PC-9 (cell line): ENCODE results near the gene LMCD1. TPM values are rescaled to one million over a fixed set of nuclear protein-coding genes. Genes with fewer than 3 reads are reported as not detected.

Experiments
- BruUV-seq: library from RNA; stranded (reverse); fragments of 400-500 nt; replicated peaks from 2 replicates; lab custom pipeline; 2021; lab: Mats Ljungman, UMichigan
- CTCF ChIA-PET: fragments of 300-600 bp; sonication (Branson Sonifier 250); formaldehyde crosslinking; loops from one replicate; lab custom pipeline; 2022; ENCODE audit warnings: antibody characterized with exemption; lab: Charles Lee
- POLR2A ChIA-PET: fragments of 300-600 bp; sonication (Branson Sonifier 250); formaldehyde crosslinking; loops from one replicate; lab custom pipeline; 2022; ENCODE audit warnings: antibody characterized with exemption; ENCODE audit not compliant: unreplicated experiment; lab: Charles Lee
- DNase-seq, 2 experiments: peaks; one replicate each; pipeline versions ENCODE4 v3.0.0 to v3.0.0-alpha.2; 2015 to 2022; ENCODE audit warnings: mixed read lengths in 1 of 2
- H2AFZ ChIP-seq: fragments of 200-600 bp; sonication (generic); 2 replicates; pipeline ENCODE4 v1.8.1; 2017; ENCODE audit warnings: antibody characterized with exemption
- H3F3A ChIP-seq: fragments of 200-600 bp; sonication (generic); 2 replicates; pipeline ENCODE4 v1.8.1; 2017; ENCODE audit warnings: antibody characterized with exemption, mild to moderate bottlenecking, low read depth; ENCODE audit not compliant: insufficient read depth
- H3K27ac ChIP-seq: fragments of 200-600 bp; sonication (generic); 2 replicates; pipeline ENCODE4 v1.6.1; 2016; ENCODE audit warnings: mixed run types
- H3K27me3 ChIP-seq: fragments of 200-600 bp; sonication (generic); 2 replicates; pipeline ENCODE4 v1.6.1; 2016; ENCODE audit warnings: low read depth, mixed run types; ENCODE audit not compliant: insufficient read depth
- H3K36me3 ChIP-seq: fragments of 200-600 bp; sonication (generic); 2 replicates; pipeline ENCODE4 v1.6.1; 2016; ENCODE audit warnings: low read depth, mixed run types
- H3K4me1 ChIP-seq: fragments of 200-600 bp; sonication (generic); replicated peaks from 2 replicates; pipeline ENCODE4 v1.6.1; 2016; ENCODE audit warnings: mixed run types; ENCODE audit not compliant: insufficient read depth
- H3K4me2 ChIP-seq: fragments of 200-600 bp; sonication (generic); 2 replicates; pipeline ENCODE4 v1.6.1; 2017; ENCODE audit warnings: mixed run types
- H3K4me3 ChIP-seq: fragments of 200-600 bp; sonication (generic); 2 replicates; pipeline ENCODE4 v1.6.1; 2016; ENCODE audit warnings: mixed run types
- H3K79me2 ChIP-seq: fragments of 200-600 bp; sonication (generic); 2 replicates; pipeline ENCODE4 v1.6.1; 2017; ENCODE audit warnings: low read depth, mixed run types
- H3K9me2 ChIP-seq: fragments of 200-600 bp; sonication (generic); 2 replicates; pipeline ENCODE4 v1.8.1; 2017; ENCODE audit warnings: mild to moderate bottlenecking; ENCODE audit not compliant: insufficient read depth
- H3K9me3 ChIP-seq: fragments of 200-600 bp; sonication (generic); 2 replicates; pipeline ENCODE4 v1.8.1; 2016; ENCODE audit warnings: low read depth; ENCODE audit not compliant: insufficient read depth
- H4K20me1 ChIP-seq: fragments of 200-600 bp; sonication (generic); 2 replicates; pipeline ENCODE4 v1.8.1; 2017; ENCODE audit not compliant: insufficient read depth
- EZH2 ChIP-seq: fragments of 200-600 bp; sonication (generic); IDR thresholded peaks from 2 replicates; pipeline ENCODE4 v1.8.0; 2017; ENCODE audit warnings: antibody characterized with exemption, low read depth
- intact Hi-C: fragments of 100-400 bp; cut with micrococcal nuclease; formaldehyde crosslinking; loops from one replicate; pipeline ENCODE4 v1.10.0; 2022; ENCODE audit not compliant: unreplicated experiment
- total RNA-seq: library from RNA; stranded (reverse); gene quantifications from 2 replicates; pipeline ENCODE4 v1.2.3, GENCODE V29; 2021
- TF ChIP-seq, protein P1 (sequence below): fragments of 200-600 bp; sonication (generic); conservative IDR thresholded peaks from 2 replicates; pipeline ENCODE4 v1.6.1; 2017; ENCODE audit warnings: mixed run types, antibody characterized with exemption, mild to moderate bottlenecking, moderate library complexity

LMCD1 gene
- total RNA-seq, 1 experiment from 2014 or later: 10.3 TPM

DNA sequence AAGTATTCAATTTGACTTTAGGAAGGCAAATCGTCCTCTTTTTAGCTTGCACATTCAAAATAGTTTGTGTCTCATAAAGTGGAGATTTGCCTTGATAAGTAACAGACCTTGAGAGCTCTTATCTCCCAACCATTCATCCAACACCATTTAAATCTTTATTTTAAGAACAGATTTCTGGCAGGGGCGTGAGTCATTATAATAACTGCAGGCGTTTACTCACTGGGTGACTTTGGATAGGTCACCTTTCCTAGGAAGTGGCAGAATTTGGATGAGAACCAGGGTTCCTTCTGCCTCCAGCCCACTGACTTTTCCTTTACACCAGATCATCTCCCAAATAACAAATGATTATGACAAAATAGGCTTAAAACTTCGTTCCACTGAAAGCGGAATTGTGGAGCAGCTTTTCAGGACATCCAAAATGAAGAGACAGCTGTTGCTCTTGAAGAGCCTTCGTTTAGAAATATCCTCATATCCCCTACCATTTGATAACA, 5.0 kb downstream of the LMCD1 start:
- H3K27ac ChIP-seq: no peak overlapping the region
- no peaks in the 10 kb centered on the region for H3K36me3 ChIP-seq
- H3K9me2 ChIP-seq: no peaks in the 10 kb centered on the region
- no peak for TF ChIP-seq EZH2
- TF ChIP-seq, protein P1, sequence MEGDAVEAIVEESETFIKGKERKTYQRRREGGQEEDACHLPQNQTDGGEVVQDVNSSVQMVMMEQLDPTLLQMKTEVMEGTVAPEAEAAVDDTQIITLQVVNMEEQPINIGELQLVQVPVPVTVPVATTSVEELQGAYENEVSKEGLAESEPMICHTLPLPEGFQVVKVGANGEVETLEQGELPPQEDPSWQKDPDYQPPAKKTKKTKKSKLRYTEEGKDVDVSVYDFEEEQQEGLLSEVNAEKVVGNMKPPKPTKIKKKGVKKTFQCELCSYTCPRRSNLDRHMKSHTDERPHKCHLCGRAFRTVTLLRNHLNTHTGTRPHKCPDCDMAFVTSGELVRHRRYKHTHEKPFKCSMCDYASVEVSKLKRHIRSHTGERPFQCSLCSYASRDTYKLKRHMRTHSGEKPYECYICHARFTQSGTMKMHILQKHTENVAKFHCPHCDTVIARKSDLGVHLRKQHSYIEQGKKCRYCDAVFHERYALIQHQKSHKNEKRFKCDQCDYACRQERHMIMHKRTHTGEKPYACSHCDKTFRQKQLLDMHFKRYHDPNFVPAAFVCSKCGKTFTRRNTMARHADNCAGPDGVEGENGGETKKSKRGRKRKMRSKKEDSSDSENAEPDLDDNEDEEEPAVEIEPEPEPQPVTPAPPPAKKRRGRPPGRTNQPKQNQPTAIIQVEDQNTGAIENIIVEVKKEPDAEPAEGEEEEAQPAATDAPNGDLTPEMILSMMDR: no peak
- H3K27me3 ChIP-seq: no peaks in the 10 kb centered on the region
- ChIA-PET CTCF (no interaction called here), POLR2A (no interaction called here)
- H3K79me2 ChIP-seq: no peaks in the 10 kb centered on the region
- H3K4me3 ChIP-seq: no peak overlapping the region
- BruUV-seq: no TSS peak
- intact Hi-C loops: no loop called here
- DNase-seq: no peak
- H3K9me3 ChIP-seq: no peaks in the 10 kb centered on the region
- no peaks in the 10 kb centered on the region for H4K20me1 ChIP-seq
- peaks cover 26% of the 10 kb centered on the region for H3F3A ChIP-seq
- no peak overlapping the region for H2AFZ ChIP-seq
- H3K4me1 ChIP-seq: peaks cover 60% of the 10 kb centered on the region
- H3K4me2 ChIP-seq: no peak overlapping the region

DNA sequence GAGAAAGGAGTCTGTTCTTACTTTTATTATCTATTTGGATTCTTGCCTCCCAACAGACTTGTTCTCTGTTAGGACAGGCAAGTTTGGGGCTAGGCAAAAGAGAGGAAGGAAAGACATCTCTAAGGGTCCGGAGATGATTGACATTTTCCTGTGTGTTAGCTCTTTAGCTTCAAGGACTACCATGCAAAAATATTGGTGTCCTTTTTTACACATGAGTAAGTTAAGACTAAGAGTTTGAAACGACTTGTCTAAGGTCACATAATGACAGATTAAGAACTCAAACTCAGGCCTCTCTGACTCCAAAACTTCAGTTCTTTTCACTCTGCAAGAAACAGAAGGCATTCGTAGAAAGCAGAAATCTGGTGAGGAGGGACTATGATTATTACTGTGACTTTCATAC, 5.9 kb downstream of the LMCD1 start:
- H3K4me3 ChIP-seq: no peak overlapping the region
- H2AFZ ChIP-seq: no peak overlapping the region
- intact Hi-C loops: no loop called here
- TF ChIP-seq, protein P1: no peak
- TF ChIP-seq EZH2: no peak
- H3K27ac ChIP-seq: no peak overlapping the region
- peaks cover 56% of the 10 kb centered on the region for H3K4me1 ChIP-seq
- H3F3A ChIP-seq: peaks cover 25% of the 10 kb centered on the region
- ChIA-PET CTCF (no interaction called here), POLR2A (no interaction called here)
- no peaks in the 10 kb centered on the region for H3K79me2 ChIP-seq
- no peaks in the 10 kb centered on the region for H3K36me3 ChIP-seq
- no peak for DNase-seq
- no peaks in the 10 kb centered on the region for H3K27me3 ChIP-seq
- H4K20me1 ChIP-seq: no peaks in the 10 kb centered on the region
- no TSS peak for BruUV-seq
- H3K9me3 ChIP-seq: no peaks in the 10 kb centered on the region
- no peaks in the 10 kb centered on the region for H3K9me2 ChIP-seq
- H3K4me2 ChIP-seq: no peak overlapping the region

DNA sequence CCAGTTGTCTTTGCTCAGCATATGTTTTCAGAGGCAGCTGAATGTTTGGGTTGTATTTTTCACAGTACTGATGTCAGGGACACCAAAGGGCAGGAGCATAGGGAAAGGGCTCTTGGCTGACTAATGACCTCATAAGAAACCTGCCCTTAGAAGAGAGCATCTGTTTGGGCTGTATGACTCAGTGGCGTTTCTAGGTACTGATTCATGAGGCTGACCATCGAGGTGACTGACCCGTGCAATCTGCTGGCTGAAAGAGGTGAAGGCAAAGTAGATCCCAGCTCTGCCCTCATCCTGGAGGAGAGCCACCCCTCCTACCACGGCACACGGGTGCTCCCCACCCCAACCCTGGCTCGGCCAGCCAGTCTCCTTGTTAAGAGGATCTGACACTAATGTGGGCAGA, 8.3 kb downstream of the LMCD1 start:
- H3K4me1 ChIP-seq: peaks cover 36% of the 10 kb centered on the region
- H2AFZ ChIP-seq: no peak overlapping the region
- peaks cover 8% of the 10 kb centered on the region; the same call in 1 of the 2 replicates for H3F3A ChIP-seq
- no peaks in the 10 kb centered on the region for H3K27me3 ChIP-seq
- no peak overlapping the region for H3K4me3 ChIP-seq
- peak overlapping the region; percentile 51 for H3K27ac ChIP-seq
- no peaks in the 10 kb centered on the region for H3K79me2 ChIP-seq
- POLR2A ChIA-PET: no interaction called here
- no peaks in the 10 kb centered on the region for H4K20me1 ChIP-seq
- H3K9me3 ChIP-seq: no peaks in the 10 kb centered on the region
- no TSS peak for BruUV-seq
- TF ChIP-seq EZH2: no peak
- TF ChIP-seq, protein P1: no peak
- DNase-seq: peak; percentile 31 to 85
- intact Hi-C loops: no loop called here
- no peaks in the 10 kb centered on the region for H3K36me3 ChIP-seq
- H3K4me2 ChIP-seq: peak overlapping the region; percentile 51
- CTCF ChIA-PET: no interaction called here
- H3K9me2 ChIP-seq: no peaks in the 10 kb centered on the region
